Panc1 (cell line): Measurements from ENCODE around the gene C17orf50. TPM values are rescaled to one million over a fixed set of nuclear protein-coding genes. Genes with fewer than 3 reads are reported as not detected.

Source experiments
- ATAC-seq: fragments of 200-7000 bp; cut with Tn5 transposase; 2 replicates; pipeline ENCODE4 v1.9.1; 2020; ENCODE audit warnings: mild to moderate bottlenecking, moderate library complexity
- BruUV-seq: library from RNA; stranded (reverse); fragments of 400-500 nt; replicated peaks from 2 replicates; lab custom pipeline; 2021; lab: Mats Ljungman, UMichigan
- CTCF ChIA-PET: fragments of 300-600 bp; sonication (Branson Sonifier 250); formaldehyde crosslinking; loops from one replicate; lab custom pipeline; 2022; ENCODE audit warnings: antibody characterized with exemption; lab: Charles Lee
- POLR2A ChIA-PET: fragments of 300-600 bp; sonication (Branson Sonifier 250); formaldehyde crosslinking; loops from one replicate; lab custom pipeline; 2022; ENCODE audit warnings: antibody characterized with exemption; lab: Charles Lee
- DNase-seq: peaks from one replicate; pipeline ENCODE4 v3.0.0-alpha.2; 2010; ENCODE audit warnings: low read depth, low spot score
- H3K27ac ChIP-seq: 2 replicates; pipeline ENCODE4 v1.5.1; 2011; ENCODE audit warnings: mild to moderate bottlenecking, low read length, inconsistent platforms
- H3K27me3 ChIP-seq: fragments of 200-500 bp; sonication (Bioruptor generic); 2 replicates; pipeline ENCODE4 v1.6.0; 2014; ENCODE audit warnings: low read length, inconsistent platforms; ENCODE audit not compliant: control insufficient read depth, insufficient read depth
- H3K36me3 ChIP-seq: fragments of 200-500 bp; sonication (Bioruptor generic); 2 replicates; pipeline ENCODE4 v1.5.1; 2014; ENCODE audit warnings: inconsistent platforms, mild to moderate bottlenecking, low read length, moderate library complexity; ENCODE audit not compliant: control insufficient read depth, insufficient read depth
- H3K4me1 ChIP-seq: 2 replicates; pipeline ENCODE4 v1.5.1; 2011; ENCODE audit warnings: inconsistent platforms, mild to moderate bottlenecking, low read length, moderate library complexity; ENCODE audit not compliant: control insufficient read depth, insufficient read depth
- H3K4me3 ChIP-seq, 2 experiments: 2 replicates each; pipeline ENCODE4 v1.5.1; 2011 to 2012; ENCODE audit warnings: low read depth in 2 of 2, low read length in 2 of 2, mild to moderate bottlenecking in 2 of 2, inconsistent platforms in 1 of 2, moderate library complexity in 1 of 2
- H3K9me3 ChIP-seq: fragments of 200-500 bp; sonication (Bioruptor generic); 2 replicates; pipeline ENCODE4 v1.5.1; 2014; ENCODE audit warnings: low read depth, mild to moderate bottlenecking, inconsistent platforms, low read length, moderate library complexity; ENCODE audit not compliant: control insufficient read depth, insufficient read depth
- CTCF ChIP-seq: fragments of 450-650 bp; IDR thresholded peaks from 2 replicates; pipeline ENCODE4 v1.5.1; 2017; ENCODE audit warnings: mild to moderate bottlenecking
- POLR2AphosphoS5 ChIP-seq: IDR thresholded peaks from 2 replicates; pipeline ENCODE4 v1.6.1; 2012; ENCODE audit warnings: mild to moderate bottlenecking, low read depth, low read length, moderate library complexity
- REST ChIP-seq, 2 experiments: IDR thresholded peaks; 2 replicates each; pipeline ENCODE4 v1.6.1; 2011 to 2012; ENCODE audit warnings: low read depth in 2 of 2, control low read depth in 1 of 2, low read length in 1 of 2, mild to moderate bottlenecking in 1 of 2, moderate library complexity in 1 of 2; ENCODE audit not compliant: insufficient read depth in 1 of 2
- SIN3A ChIP-seq: IDR thresholded peaks from 2 replicates; pipeline ENCODE4 v1.6.1; 2012; ENCODE audit warnings: low read depth, mild to moderate bottlenecking, low read length, moderate library complexity, borderline replicate concordance; ENCODE audit not compliant: insufficient read depth
- TCF7L2 ChIP-seq: IDR thresholded peaks from 2 replicates; pipeline ENCODE4 v1.6.1; 2011; ENCODE audit warnings: mild to moderate bottlenecking, low read depth, low read length, inconsistent platforms
- in situ Hi-C: cut with HindIII; loops from 2 replicates; pipeline ENCODE4 v1.10.0; 2016; ENCODE audit warnings: low sequenced_read_pairs, low pct_unique_long_range_greater_than_20kb
- intact Hi-C: fragments of 100-400 bp; cut with micrococcal nuclease; formaldehyde crosslinking; loops from one replicate; pipeline ENCODE4 v1.10.0; 2022; ENCODE audit not compliant: unreplicated experiment
- total RNA-seq: library from RNA; stranded (reverse); gene quantifications from one replicate; pipeline ENCODE4 v1.2.1, GENCODE V29; 2021; ENCODE audit not compliant: unreplicated experiment

C17orf50 gene
- total RNA-seq, 1 experiment from 2014 or later = not detected

GRCh38 chr17:35745749-35746320, 14.9 kb upstream of the C17orf50 start:
- Histone ChIP-seq H3K27me3 (peaks cover 4% of the 10 kb centered on the region), H3K27ac (no peak overlapping the region), H3K9me3 (no peaks in the 10 kb centered on the region), H3K36me3 (no peaks in the 10 kb centered on the region), H3K4me3 (no peak overlapping the region), H3K4me1 (peaks cover 13% of the 10 kb centered on the region)
- intact Hi-C loops = loop anchor here (5.0 kb wide), 2 partner anchors 134 to 189 kb away; no protein-coding TSS in a partner anchor
- ATAC-seq (no peak), DNase-seq (no peak)
- TF ChIP-seq SIN3A (no peak), REST (IDR thresholded peaks at IDR 0.05; ENCODE audit: insufficient read depth in 1 of 2, low read depth in 2 of 2, low read length in 1 of 2) (no peak), CTCF (no peak), TCF7L2 (no peak), POLR2AphosphoS5 (no peak)
- no TSS peak for BruUV-seq
- ChIA-PET CTCF (interaction anchor here (1.6 kb wide), 1 partner anchor 23 kb away, joined by 6 read pairs; no protein-coding TSS in a partner anchor), POLR2A (no interaction called here)
- in situ Hi-C loops = no loop called here

- Histone ChIP-seq H3K27me3 (peaks cover 4% of the 10 kb centered on the region), H3K4me3 (no peak overlapping the region), H3K27ac (no peak overlapping the region), H3K4me1 (peaks cover 13% of the 10 kb centered on the region), H3K9me3 (no peaks in the 10 kb centered on the region), H3K36me3 (no peaks in the 10 kb centered on the region)
- in situ Hi-C loops (no loop called here), intact Hi-C loops (loop anchor here (5.0 kb wide), 2 partner anchors 135 to 190 kb away; no protein-coding TSS in a partner anchor)
- no TSS peak for BruUV-seq
- DNase-seq (peak; percentile 30), ATAC-seq (peak; percentile 88)
- CTCF ChIA-PET = interaction anchor here (0.6 to 1.7 kb wide), 10 partner anchors 17 to 855 kb away, joined by 3 to 8 read pairs (median 3); partner anchors contain the start of gene TAF15
- TF ChIP-seq SIN3A (no peak), CTCF (peak; percentile 92), TCF7L2 (no peak), REST (IDR thresholded peaks at IDR 0.05; ENCODE audit: insufficient read depth in 1 of 2, low read depth in 2 of 2, low read length in 1 of 2) (peak in 1 of 2 experiments; percentile 70; a peak in 1 of 4 replicates), POLR2AphosphoS5 (no peak)
- POLR2A ChIA-PET = interaction anchor here (0.6 kb wide), 1 partner anchor 27 kb away, joined by 3 read pairs; no protein-coding TSS in a partner anchor
Measured at GRCh38 chr17:35747540-35748017, 13.1 kb upstream of the C17orf50 start.
